Left lung (tissue), 10 donors: ENCODE measurements around the gene SF1. TPM values are rescaled to one million over a fixed set of nuclear protein-coding genes. Genes with fewer than 3 reads are reported as not detected.

Experiments
- ATAC-seq: fragments of 200-7000 bp; cut with Tn5 transposase; one replicate; pipeline ENCODE4 v1.9.1; 2020; ENCODE audit warnings: moderate library complexity
- DNase-seq, 4 donors: peaks; one replicate each; pipeline ENCODE4 v3.0.0-alpha.2; 2013 to 2020
- H3K27ac ChIP-seq, 2 donors: fragments of 200-600 bp; sonication (generic) in 1 of 2; one replicate each; pipeline versions ENCODE4 v1.5.0 to v1.8.0; 2020 to 2021
- H3K27me3 ChIP-seq, 2 donors: fragments of 200-600 bp; sonication (generic) in 1 of 2; one replicate each; pipeline versions ENCODE4 v1.5.0 to v1.8.0; 2020 to 2021
- H3K36me3 ChIP-seq, 2 donors: fragments of 200-600 bp; sonication (generic) in 1 of 2; one replicate each; pipeline versions ENCODE4 v1.5.0 to v1.8.0; 2020 to 2021
- H3K4me1 ChIP-seq, 2 donors: fragments of 200-600 bp; one replicate each; pipeline ENCODE4 v1.8.0; 2021
- H3K4me3 ChIP-seq, 2 donors: fragments of 200-600 bp; sonication (generic) in 1 of 2; one replicate each; pipeline versions ENCODE4 v1.5.0 to v1.8.0; 2020 to 2021; ENCODE audit warnings: mild to moderate bottlenecking in 1 of 2
- H3K9me3 ChIP-seq, 2 donors: fragments of 200-600 bp; sonication (generic) in 1 of 2; one replicate each; pipeline versions ENCODE4 v1.5.0 to v1.8.0; 2020 to 2021
- CTCF ChIP-seq, 2 donors: fragments of 200-600 bp; sonication (generic) in 1 of 2; IDR thresholded peaks; one replicate each; pipeline versions ENCODE4 v1.5.0 to v1.8.0; 2021; ENCODE audit warnings: antibody characterized with exemption in 2 of 2
- intact Hi-C, 2 donors: fragments of 100-400 bp; cut with DNase I; formaldehyde crosslinking; loops; one replicate each; pipeline versions ENCODE4 v1.11.2 to v1.14.2; 2022
- polyA plus RNA-seq, 6 donors: library from polyadenylated mRNA; unstranded; fragments of 120-200 nt; gene quantifications; one replicate each; pipeline ENCODE4 v1.2.1, GENCODE V29; 2013; ENCODE audit not compliant: insufficient read length in 6 of 6
- total RNA-seq, 2 donors: library from RNA; stranded (reverse); fragmentation: NEBNext Ultra II Directional; extraction: Animal tissue kit (Norgen Biotek cat#: 25700); gene quantifications; one replicate each; pipeline ENCODE4 v1.2.1, GENCODE V29; 2021
- donor health status: DM: no; HTN: yes; CAD: no.
- donor health status: DM: no; HTN: no; CAD: no.

SF1 gene
- total and polyA plus RNA-seq, 8 donors = 169 to 519 (median 446) TPM

DNA sequence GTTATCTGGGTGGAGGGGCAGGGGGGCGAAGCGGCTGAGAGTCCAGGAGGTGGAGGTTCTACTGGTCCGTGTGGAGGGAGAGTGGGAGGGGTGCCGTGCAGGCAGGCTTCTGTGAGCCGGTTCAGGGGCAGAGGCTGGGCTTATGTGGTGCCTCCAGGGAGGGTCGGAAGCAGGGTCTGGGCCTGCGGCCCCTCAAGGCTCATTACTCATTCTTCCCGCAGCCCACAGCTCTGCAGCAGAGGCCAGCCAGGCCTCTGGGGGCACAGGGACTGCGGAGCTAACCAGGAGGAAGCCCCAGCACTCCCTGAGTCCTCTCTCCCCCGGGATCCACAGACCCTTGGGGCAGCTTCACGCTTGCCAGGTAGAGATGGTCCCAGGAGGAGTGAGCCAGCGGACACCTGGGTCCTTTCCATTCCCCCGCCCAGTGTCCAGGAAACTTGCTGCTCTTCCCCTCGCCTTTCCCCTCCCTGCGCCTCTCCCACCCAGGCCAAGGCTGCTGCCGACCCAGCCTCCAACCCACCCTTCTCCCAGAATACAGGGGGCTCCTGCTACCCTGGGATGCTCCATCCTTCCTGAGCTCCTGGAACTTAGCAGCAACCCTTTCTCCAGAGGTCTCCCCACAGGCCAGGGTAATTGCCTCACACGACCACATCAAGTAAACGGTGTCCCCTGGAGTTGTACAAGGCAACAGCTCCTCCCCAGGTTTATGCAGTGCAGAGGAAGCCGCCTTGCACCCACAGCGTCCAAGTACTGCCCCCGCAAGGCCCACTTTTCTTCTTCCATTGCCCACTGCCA, 61.7 kb downstream of the SF1 start:
- peaks cover 60 to 100% of the 10 kb centered on the region in 2 donors for H3K27me3 ChIP-seq
- no peak for TF ChIP-seq CTCF (IDR thresholded peaks at IDR 0.05)
- intact Hi-C loops = no loop called here

GRCh38 chr11:64715756-64716472, 62.4 kb downstream of the SF1 start:
- intact Hi-C loops = no loop called here
- TF ChIP-seq CTCF (IDR thresholded peaks at IDR 0.05) = no peak
- H3K27me3 ChIP-seq = peaks cover 67 to 100% of the 10 kb centered on the region in 2 donors
- H3K27ac ChIP-seq = no peak overlapping the region
- H3K9me3 ChIP-seq = no peaks in the 10 kb centered on the region
- DNase-seq = no peak
- no peak overlapping the region for H3K4me3 ChIP-seq
- H3K4me1 ChIP-seq = peaks cover 0 to 29% of the 10 kb centered on the region in 2 donors
- H3K36me3 ChIP-seq = no peaks in the 10 kb centered on the region
- no peak for ATAC-seq

More for the DNA sequence above, 61.7 kb downstream of the SF1 start:
- no peak overlapping the region for H3K27ac ChIP-seq
- DNase-seq = no peak
- H3K4me1 ChIP-seq = peaks cover 0 to 23% of the 10 kb centered on the region in 2 donors
- H3K9me3 ChIP-seq = no peaks in the 10 kb centered on the region
- no peaks in the 10 kb centered on the region for H3K36me3 ChIP-seq
- no peak for ATAC-seq
- no peak overlapping the region for H3K4me3 ChIP-seq

- no peaks in the 10 kb centered on the region for H3K9me3 ChIP-seq
- no peak overlapping the region for H3K4me3 ChIP-seq
- peaks cover 0 to 29% of the 10 kb centered on the region in 2 donors for H3K4me1 ChIP-seq
- H3K27me3 ChIP-seq = peaks cover 70 to 100% of the 10 kb centered on the region in 2 donors
- ATAC-seq (no peak), DNase-seq (no peak)
- H3K36me3 ChIP-seq = no peaks in the 10 kb centered on the region
- intact Hi-C loops = no loop called here
- H3K27ac ChIP-seq = no peak overlapping the region
- no peak for TF ChIP-seq CTCF (IDR thresholded peaks at IDR 0.05)
These were observed 63.2 kb downstream of the SF1 start for GRCh38 chr11:64715110-64715509.

- Histone ChIP-seq H3K4me1 (peaks cover 0 to 29% of the 10 kb centered on the region in 2 donors), H3K9me3 (no peaks in the 10 kb centered on the region), H3K4me3 (no peak overlapping the region), H3K27me3 (peaks cover 70 to 100% of the 10 kb centered on the region in 2 donors), H3K27ac (no peak overlapping the region), H3K36me3 (no peaks in the 10 kb centered on the region)
- no peak for TF ChIP-seq CTCF (IDR thresholded peaks at IDR 0.05)
- intact Hi-C loops = no loop called here
- DNase-seq (no peak), ATAC-seq (no peak)
These were observed 63.7 kb downstream of the SF1 start for GRCh38 chr11:64714666-64715065.

Other genes starting within 250 kb of the SF1 start
- gene SLC22A11, start 222.6 kb downstream of the SF1 start, total RNA-seq = not detected
- gene SLC22A11, start 222.6 kb downstream of the SF1 start, polyA plus RNA-seq = under 1 TPM in 5 of 6 donors, not detected in 1; 0.12 to 0.25 (median 0.20) TPM
- not detected for gene SLC22A12, start 187.3 kb downstream of the SF1 start, total RNA-seq
- not detected for gene SLC22A12, start 187.3 kb downstream of the SF1 start, polyA plus RNA-seq
- 1 to 10 TPM; 3.5 to 7.9 TPM for gene NRXN2, start 55.3 kb downstream of the SF1 start, total RNA-seq
- 10 to 100 TPM in 4 of 6 donors, 1 to 10 TPM in 2; 6.8 to 15.0 (median 10.9) TPM for gene NRXN2, start 55.3 kb downstream of the SF1 start, polyA plus RNA-seq
- 10 to 100 TPM; 10.8 to 35.3 TPM for gene RASGRP2, start 34.4 kb downstream of the SF1 start, total RNA-seq
- gene RASGRP2, start 34.4 kb downstream of the SF1 start, polyA plus RNA-seq = 10 to 100 TPM in 2 of 6 donors, 1 to 10 TPM in 4; 9.0 to 11.8 (median 9.4) TPM
- gene PYGM, start 18.6 kb downstream of the SF1 start, total RNA-seq = 1 to 10 TPM; 1.3 to 3.7 TPM
- gene PYGM, start 18.6 kb downstream of the SF1 start, polyA plus RNA-seq = 1 to 10 TPM; 2.2 to 4.4 (median 3.5) TPM
- 10 to 100 TPM; 19.3 to 23.2 TPM for gene MAP4K2, start 24.7 kb upstream of the SF1 start, total RNA-seq
- 10 to 100 TPM; 42.3 to 48.2 (median 46.6) TPM for gene MAP4K2, start 24.7 kb upstream of the SF1 start, polyA plus RNA-seq
- 10 to 100 TPM; 26.9 to 29.3 TPM for gene MEN1, start 32.0 kb upstream of the SF1 start, total RNA-seq
- gene MEN1, start 32.0 kb upstream of the SF1 start, polyA plus RNA-seq = 10 to 100 TPM; 33.0 to 46.5 (median 38.9) TPM
- 10 to 100 TPM; 18.0 to 25.9 TPM for gene CDC42BPG, start 66.1 kb upstream of the SF1 start, total RNA-seq
- 10 to 100 TPM in 1 of 6 donors, 1 to 10 TPM in 5; 6.8 to 10.3 (median 8.6) TPM for gene CDC42BPG, start 66.1 kb upstream of the SF1 start, polyA plus RNA-seq
- gene EHD1, start 100.1 kb upstream of the SF1 start, total RNA-seq = 100 to 1,000 TPM in 1 of 2 donors, 10 to 100 TPM in 1; 73.0 to 153 TPM
- 10 to 100 TPM; 44.7 to 63.8 (median 52.9) TPM for gene EHD1, start 100.1 kb upstream of the SF1 start, polyA plus RNA-seq
- 10 to 100 TPM; 21.9 to 23.5 TPM for gene ATG2A, start 138.7 kb upstream of the SF1 start, total RNA-seq
- 10 to 100 TPM; 14.2 to 21.1 (median 17.5) TPM for gene ATG2A, start 138.7 kb upstream of the SF1 start, polyA plus RNA-seq
- gene PPP2R5B, start 146.1 kb upstream of the SF1 start, total RNA-seq = 10 to 100 TPM; 24.4 to 29.9 TPM
- 10 to 100 TPM; 12.1 to 14.4 (median 13.5) TPM for gene PPP2R5B, start 146.1 kb upstream of the SF1 start, polyA plus RNA-seq
- not detected for gene GPHA2, start 157.4 kb upstream of the SF1 start, total RNA-seq
- gene GPHA2, start 157.4 kb upstream of the SF1 start, polyA plus RNA-seq = under 1 TPM in 3 of 6 donors, not detected in 3; 0.25 to 0.60 (median 0.49) TPM
- not detected for gene MAJIN, start 193.6 kb upstream of the SF1 start, total RNA-seq
- under 1 TPM in 2 of 6 donors, not detected in 4; 0.11 to 0.14 TPM for gene MAJIN, start 193.6 kb upstream of the SF1 start, polyA plus RNA-seq
- gene BATF2, start 218.4 kb upstream of the SF1 start, total RNA-seq = 1 to 10 TPM; 3.2 to 8.1 TPM
- 1 to 10 TPM; 2.6 to 3.7 (median 3.5) TPM for gene BATF2, start 218.4 kb upstream of the SF1 start, polyA plus RNA-seq
- gene ARL2, start 235.6 kb upstream of the SF1 start, total RNA-seq = 10 to 100 TPM; 85.3 to 89.9 TPM
- 10 to 100 TPM; 42.2 to 58.3 (median 48.1) TPM for gene ARL2, start 235.6 kb upstream of the SF1 start, polyA plus RNA-seq
- 10 to 100 TPM; 22.6 to 27.4 TPM for gene SNX15, start 248.9 kb upstream of the SF1 start, total RNA-seq
- gene SNX15, start 248.9 kb upstream of the SF1 start, polyA plus RNA-seq = 10 to 100 TPM; 22.0 to 26.3 (median 23.3) TPM